K562 (cell line): ENCODE results near the gene PPM1H. TPM values are rescaled to one million over a fixed set of nuclear protein-coding genes. Genes with fewer than 3 reads are reported as not detected.

Experiments used
- ATAC-seq: fragments of 200-7000 bp; cut with Tn5 transposase; 3 replicates; pipeline ENCODE4 v1.9.1; 2020; ENCODE audit warnings: moderate library complexity
- BruUV-seq: library from RNA; stranded (reverse); fragments of 400-500 nt; replicated peaks from 2 replicates; lab custom pipeline; 2021; lab: Mats Ljungman, UMichigan
- CTCF ChIA-PET: fragments of 300-600 bp; formaldehyde crosslinking; extraction: SDS; loops from one replicate; lab custom pipeline; 2021; ENCODE audit warnings: low intra/inter-chr PET ratio; lab: Yijun Ruan, JAX
- POLR2A ChIA-PET: fragments of 300-600, 350-650 bp; sonication (Branson Sonifier 250); formaldehyde crosslinking; extraction: SDS; loops from one replicate; lab custom pipeline; 2021; ENCODE audit warnings: antibody characterized with exemption, inconsistent platforms; lab: Yijun Ruan, JAX
- DNase-seq, 4 experiments: peaks; one replicate each; pipeline versions ENCODE4 v3.0.0 to v3.0.0-alpha.2; 2011 to 2018; ENCODE audit warnings: low spot score in 3 of 4, mixed read lengths in 3 of 4; ENCODE audit errors: extremely low read depth in 1 of 4
- FAIRE-seq: peaks from 2 replicates; lab custom pipeline; 2011; peaks lifted over from hg19 to GRCh38; lab: Jason Lieb, UNC
- H2AFZ ChIP-seq: 2 replicates; pipeline ENCODE4 v1.6.0; 2011; ENCODE audit warnings: low read depth, low read length, control low read depth, inconsistent platforms
- H3K27ac ChIP-seq: fragments of 200-600 bp; 3 replicates; pipeline ENCODE4 v1.8.0; 2011; ENCODE audit warnings: low read depth, mild to moderate bottlenecking, control low read depth, inconsistent platforms, low read length, moderate library complexity, mixed read lengths; ENCODE audit errors: extremely low read depth
- H3K27me3 ChIP-seq, 2 experiments: fragments of 300-600 bp in 1 of 2; 2 replicates in 1 of 2; 3 replicates in 1 of 2; pipeline versions ENCODE4 v1.6.0 to v1.8.0; 2011; ENCODE audit warnings: inconsistent platforms in 2 of 2, low read length in 2 of 2, mild to moderate bottlenecking in 1 of 2, mixed read lengths in 1 of 2, moderate library complexity in 1 of 2; ENCODE audit not compliant: control insufficient read depth in 2 of 2, insufficient read depth in 2 of 2
- H3K36me3 ChIP-seq: fragments of 300-600 bp; 3 replicates; pipeline ENCODE4 v1.8.0; 2011; ENCODE audit warnings: mild to moderate bottlenecking, low read length, inconsistent platforms; ENCODE audit not compliant: control insufficient read depth, insufficient read depth
- H3K4me1 ChIP-seq, 2 experiments: fragments of 200-600 bp in 1 of 2; replicated peaks in 1 of 2; 2 replicates in 1 of 2; 3 replicates in 1 of 2; pipeline versions ENCODE4 v1.5.1 to v1.8.0; 2011; ENCODE audit warnings: inconsistent platforms in 2 of 2, low read length in 2 of 2, mild to moderate bottlenecking in 1 of 2, mixed read lengths in 1 of 2, moderate library complexity in 1 of 2; ENCODE audit not compliant: control insufficient read depth in 2 of 2, insufficient read depth in 2 of 2
- H3K4me2 ChIP-seq: 2 replicates; pipeline ENCODE4 v1.6.1; 2011; ENCODE audit warnings: low read length, control low read depth, inconsistent platforms, mixed read lengths; ENCODE audit not compliant: insufficient read depth
- H3K4me3 ChIP-seq: fragments of 200-600 bp; sonication (generic), shearing (Covaris generic); 2 replicates; pipeline ENCODE4 v1.5.1; 2016; ENCODE audit warnings: control low read depth, inconsistent platforms
- H3K79me2 ChIP-seq: fragments of 200-600 bp; 3 replicates; pipeline ENCODE4 v1.8.0; 2011; ENCODE audit warnings: low read length, inconsistent platforms; ENCODE audit not compliant: control insufficient read depth, insufficient read depth
- H3K9ac ChIP-seq, 2 experiments: 2 replicates each; pipeline versions ENCODE4 v1.6.0 to v1.6.1; 2011; ENCODE audit warnings: low read depth in 2 of 2, low read length in 2 of 2, control low read depth in 1 of 2, inconsistent platforms in 1 of 2, mild to moderate bottlenecking in 1 of 2, mixed read lengths in 1 of 2; ENCODE audit not compliant: insufficient read depth in 1 of 2
- H3K9me1 ChIP-seq: one replicate; pipeline ENCODE4 v1.6.0; 2011; ENCODE audit warnings: inconsistent platforms, mild to moderate bottlenecking, low read length, moderate library complexity; ENCODE audit not compliant: control insufficient read depth, insufficient read depth
- H3K9me3 ChIP-seq: replicated peaks from 2 replicates; pipeline ENCODE4 v1.5.1; 2011; ENCODE audit warnings: low read depth, low read length, inconsistent platforms; ENCODE audit not compliant: control insufficient read depth, insufficient read depth
- H4K20me1 ChIP-seq: replicated peaks from 2 replicates; pipeline ENCODE4 v1.6.1; 2011; ENCODE audit warnings: low read length, inconsistent platforms, mixed read lengths; ENCODE audit not compliant: control insufficient read depth, insufficient read depth
- CEBPB ChIP-seq: fragments of 450-650 bp; IDR thresholded peaks from 2 replicates; pipeline ENCODE4 v1.6.1; 2016; ENCODE audit warnings: missing genetic modification characterization, missing compliant biosample characterization
- CEBPG ChIP-seq, 3 experiments: fragments of 200-800 bp in 1 of 3; sonication (Bioruptor generic) in 1 of 3; sonication (generic) in 1 of 3; formaldehyde crosslinking in 1 of 3; IDR thresholded peaks in 2 of 3; conservative IDR thresholded peaks in 1 of 3; 2 replicates each; pipeline versions ENCODE4 v1.6.1 to v1.8.0; 2016 to 2022; ENCODE audit warnings: missing compliant biosample characterization in 2 of 3, missing genetic modification characterization in 2 of 3, mild to moderate bottlenecking in 1 of 3, missing genetic modification reagents in 1 of 3
- DPF2 ChIP-seq: fragments of 450-650 bp; IDR thresholded peaks from 2 replicates; pipeline ENCODE4 v1.6.1; 2016
- ESRRA ChIP-seq: fragments of 450-650 bp; IDR thresholded peaks from 2 replicates; pipeline ENCODE4 v1.6.1; 2014; ENCODE audit warnings: low read depth, mild to moderate bottlenecking, moderate library complexity, borderline replicate concordance
- ETV1 ChIP-seq: fragments of 450-650 bp; conservative IDR thresholded peaks from 2 replicates; pipeline ENCODE4 v1.6.1; 2016; ENCODE audit warnings: missing genetic modification characterization, control low read depth, low read depth, missing compliant biosample characterization
- EWSR1 ChIP-seq: fragments of 450-650 bp; IDR thresholded peaks from 2 replicates; pipeline ENCODE4 v1.6.1; 2018; ENCODE audit warnings: borderline replicate concordance, mild to moderate bottlenecking, low read depth, moderate library complexity; ENCODE audit not compliant: partially characterized antibody
- FOXP1 ChIP-seq: sonication (generic); formaldehyde crosslinking; IDR thresholded peaks from 2 replicates; pipeline ENCODE4 v1.8.0; 2022; ENCODE audit warnings: mild to moderate bottlenecking, missing genetic modification reagents
- GABPA ChIP-seq: fragments of 200-800 bp; sonication (Bioruptor generic); conservative IDR thresholded peaks from 2 replicates; pipeline ENCODE4 v1.6.1; 2016; ENCODE audit warnings: low read depth, missing genetic modification characterization, missing compliant biosample characterization
- TOE1 ChIP-seq, 2 experiments: fragments of 450-650 bp in 1 of 2; sonication (generic) in 1 of 2; formaldehyde crosslinking in 1 of 2; IDR thresholded peaks; 2 replicates each; pipeline versions ENCODE4 v1.7.1 to v1.8.0; 2016 to 2022; ENCODE audit warnings: borderline replicate concordance in 2 of 2, mild to moderate bottlenecking in 2 of 2, antibody characterized with exemption in 1 of 2, inconsistent platforms in 1 of 2, low read depth in 1 of 2, missing genetic modification reagents in 1 of 2, moderate library complexity in 1 of 2
- ZNF354B ChIP-seq: fragments of 250-450 bp; sonication (Bioruptor Pico); IDR thresholded peaks from 2 replicates; pipeline ENCODE4 v1.4.0; 2020
- WGBS: fragments of 100-300 bp; shearing (Covaris generic); methylation state at CpG from one replicate; pipeline ENCODE4 v1.1.6; 2016; ENCODE audit warnings: low coverage, mixed read lengths; ENCODE audit not compliant: insufficient coverage; ENCODE audit errors: missing lambda C conversion rate; 5-methylcytosine and 5-hydroxymethylcytosine counted together
- in situ Hi-C: fragments of 300-500 bp; cut with MboI; formaldehyde crosslinking; loops from 4 replicates; pipeline ENCODE4 v1.15.0; 2018; ENCODE audit warnings: inconsistent platforms, mixed read lengths
- intact Hi-C: fragments of 100-400 bp; cut with micrococcal nuclease; formaldehyde crosslinking; loops from 2 replicates; pipeline ENCODE4 v1.14.2; 2022
- polyA plus RNA-seq, 8 experiments: library from polyadenylated mRNA; depleted of rRNA in 4 of 8; stranded (reverse) in 5 of 8; unstranded in 3 of 8; fragments of >200 nt; fragmentation: Nextera tagmentation in 2 of 8; fragmentation: Illumina TruSeq in 1 of 8; extraction: Ambion mirVana in 2 of 8; extraction: Trizol in 1 of 8; gene quantifications; 2 replicates each; pipeline versions ENCODE4 v1.2.1 to v1.2.3, GENCODE V29; 2011 to 2014; ENCODE audit warnings: inconsistent platforms in 1 of 8, missing spikeins in 1 of 8
- total RNA-seq, 7 experiments: library from RNA; depleted of rRNA in 6 of 7; stranded (reverse); fragments of >200 nt in 6 of 7; fragmentation: Illumina TruSeq in 2 of 7; extraction: Trizol in 2 of 7; gene quantifications; 2 replicates each; pipeline versions ENCODE4 v1.2.1 to v1.2.3, GENCODE V29; 2011 to 2021; ENCODE audit warnings: low replicate concordance in 1 of 7

The PPM1H gene
- total and polyA plus RNA-seq, 9 of the 15 experiments (the other 6 are each of a cell fraction or from before 2014, with no cell fraction given): 5.3 to 29.3 (median 11.3) TPM

DNA sequence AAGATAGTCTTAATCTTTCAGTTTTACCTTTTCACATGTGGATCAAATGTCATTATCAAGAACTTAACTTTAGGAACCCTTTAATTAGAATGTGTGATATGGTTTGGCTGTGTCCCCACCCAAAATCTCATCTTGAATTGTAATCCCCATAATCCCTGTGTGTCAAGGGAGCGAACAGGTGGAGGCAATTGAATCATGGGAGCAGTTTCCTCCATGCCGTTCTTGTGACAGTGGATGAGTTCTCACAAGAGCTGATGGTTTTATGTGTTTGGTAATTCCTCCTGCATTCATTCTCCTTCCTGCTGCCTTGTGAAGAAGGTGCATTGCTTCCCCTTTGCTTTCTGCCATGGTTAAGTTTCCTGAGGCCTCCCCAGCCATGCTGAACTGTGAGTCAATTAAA lies 307.8 kb downstream of the PPM1H start (continued):
- TF ChIP-seq DPF2 (no peak), ESRRA (no peak), FOXP1 (CRISPR knock-in tag) (no peak), EWSR1 (no peak), TOE1 (IDR thresholded peaks at IDR 0.05; ENCODE audit: borderline replicate concordance) (no peak), TOE1 (CRISPR knock-in tag; IDR thresholded peaks at IDR 0.05; ENCODE audit: borderline replicate concordance, low read depth) (no peak)

GRCh38 chr12:62625228-62625627 lies 309.7 kb downstream of the PPM1H start:
- POLR2A ChIA-PET: interaction anchor here (0.7 kb wide), 1 partner anchor 16 kb away, joined by 3 read pairs; no protein-coding TSS in a partner anchor
- WGBS: 13% methylated on average over 2 of the region's 2 CpGs
- TF ChIP-seq ETV1 (tag) (peak; percentile 17; the same call in 1 of the 2 replicates), GABPA (peak; percentile 44), CEBPG (CRISPR knock-in tag; IDR thresholded peaks at IDR 0.05) (no peak), CEBPG (tag; conservative IDR thresholded peaks at IDR 0.05 in 1 of 2, IDR thresholded peaks at IDR 0.05 in 1 of 2) (peak; percentile 71 to 82; a peak in 3 of 4 replicates), CEBPB (tag) (peak; percentile 83), ZNF354B (CRISPR knock-in tag) (no peak)

More at GRCh38 chr12:62625228-62625627, 309.7 kb downstream of the PPM1H start:
- Histone ChIP-seq H3K79me2 (no peaks in the 10 kb centered on the region), H3K4me1 (no peaks in the 10 kb centered on the region; a peak in 1 of 5 replicates), H3K27me3 (peaks cover 16 to 19% of the 10 kb centered on the region in 2 experiments), H3K4me3 (no peak overlapping the region), H3K9me3 (no peaks in the 10 kb centered on the region), H3K9me1 (no peaks in the 10 kb centered on the region), H3K27ac (no peak overlapping the region), H3K9ac (no peak overlapping the region), H2AFZ (no peak overlapping the region), H3K4me2 (no peak overlapping the region), H3K36me3 (no peaks in the 10 kb centered on the region), H4K20me1 (no peaks in the 10 kb centered on the region)
- CTCF ChIA-PET: no interaction called here
- no peak for DNase-seq
- no peak for FAIRE-seq
- intact Hi-C loops (no loop called here), in situ Hi-C loops (no loop called here)
- peak; percentile 35; the same call in 1 of the 3 replicates for ATAC-seq
- BruUV-seq: no TSS peak
